ENCODE results near the gene NGF. TPM values are rescaled to one million over a fixed set of nuclear protein-coding genes. Genes with fewer than 3 reads are reported as not detected.

The NGF gene
- polyA plus RNA-seq, 1 donor: 1.4 TPM

DNA sequence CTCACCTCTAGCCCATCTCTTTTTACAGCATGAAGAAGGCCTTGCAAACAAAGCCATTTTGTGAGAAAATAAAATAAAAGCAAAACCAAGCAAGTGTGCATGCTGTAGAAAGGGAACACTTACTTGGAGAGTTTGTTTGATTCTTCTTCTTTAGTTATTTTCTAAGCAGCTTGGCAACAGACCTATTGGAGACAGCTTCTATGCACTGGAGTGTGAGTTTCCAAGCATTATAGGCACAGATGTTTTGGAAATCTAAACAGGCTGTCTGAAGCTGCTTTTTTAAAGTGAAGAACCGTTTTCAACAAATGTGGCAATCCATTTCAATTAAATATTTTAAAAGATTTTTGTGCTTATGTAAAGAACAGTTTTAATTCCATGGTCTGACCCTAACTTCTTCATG, 76.6 kb downstream of the NGF start:
- Histone ChIP-seq H3K4me3 (ENCODE audit: low read length) (no peak overlapping the region), H3K9me3 (ENCODE audit: control insufficient read depth, low read depth, low read length) (peaks cover 11% of the 10 kb centered on the region), H3K36me3 (ENCODE audit: control insufficient read depth, insufficient read depth, low read length) (no peaks in the 10 kb centered on the region), H3K4me1 (ENCODE audit: control insufficient read depth, insufficient read depth, low read length) (no peaks in the 10 kb centered on the region), H3K27me3 (ENCODE audit: control insufficient read depth, insufficient read depth, low read length) (no peaks in the 10 kb centered on the region), H3K27ac (ENCODE audit: low read length) (no peak overlapping the region)
- no peak for DNase-seq
- WGBS (ENCODE audit: insufficient coverage, low lambda C conversion rate): 80% methylated on average over 1 of the region's 1 CpG

DNA sequence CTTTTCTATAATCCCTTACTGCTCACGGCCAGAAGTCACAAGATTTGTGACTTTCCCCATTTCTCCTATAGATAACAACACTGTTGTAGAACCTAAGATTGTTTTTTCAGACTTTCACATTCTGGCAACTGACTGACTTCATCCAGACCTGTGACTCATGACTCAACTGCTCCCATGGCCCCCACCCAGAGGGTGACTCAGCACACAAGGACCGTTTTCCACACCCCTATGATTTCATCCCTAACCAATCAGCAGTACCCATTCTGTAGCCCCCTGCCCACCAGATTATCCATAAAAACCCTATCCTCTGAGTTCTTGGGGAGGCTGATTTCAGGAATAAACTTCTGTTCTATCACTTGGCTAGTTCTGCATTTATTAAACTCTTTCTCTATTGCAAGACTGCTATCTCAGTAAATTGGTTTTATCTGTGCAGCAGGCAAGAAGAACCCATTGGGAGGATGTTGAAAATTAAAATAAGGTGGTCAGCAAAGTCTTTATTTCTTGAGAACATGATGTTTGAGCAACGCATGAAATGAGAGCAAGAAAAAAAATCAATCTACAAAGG, 79.7 kb downstream of the NGF start:
- Histone ChIP-seq H3K4me1 (ENCODE audit: control insufficient read depth, insufficient read depth, low read length) (no peaks in the 10 kb centered on the region), H3K27me3 (ENCODE audit: control insufficient read depth, insufficient read depth, low read length) (no peaks in the 10 kb centered on the region), H3K9me3 (ENCODE audit: control insufficient read depth, low read depth, low read length) (peaks cover 11% of the 10 kb centered on the region), H3K27ac (ENCODE audit: low read length) (no peak overlapping the region), H3K4me3 (ENCODE audit: low read length) (no peak overlapping the region), H3K36me3 (ENCODE audit: control insufficient read depth, insufficient read depth, low read length) (no peaks in the 10 kb centered on the region)
- 100% methylated on average over 1 of the region's 3 CpGs for WGBS (ENCODE audit: insufficient coverage, low lambda C conversion rate)
- DNase-seq: no peak

- no peaks in the 10 kb centered on the region for H3K4me1 ChIP-seq (ENCODE audit: control insufficient read depth, insufficient read depth, low read length)
- H3K9me3 ChIP-seq (ENCODE audit: control insufficient read depth, low read depth, low read length): peaks cover 11% of the 10 kb centered on the region
- no peak overlapping the region for H3K4me3 ChIP-seq (ENCODE audit: low read length)
- H3K27ac ChIP-seq (ENCODE audit: low read length): no peak overlapping the region
- H3K36me3 ChIP-seq (ENCODE audit: control insufficient read depth, insufficient read depth, low read length): no peaks in the 10 kb centered on the region
- no peaks in the 10 kb centered on the region for H3K27me3 ChIP-seq (ENCODE audit: control insufficient read depth, insufficient read depth, low read length)
- DNase-seq: no peak
Observed at GRCh38 chr1:115257591-115257990, 80.5 kb downstream of the NGF start.

- Histone ChIP-seq H3K27me3 (ENCODE audit: control insufficient read depth, insufficient read depth, low read length) (no peaks in the 10 kb centered on the region), H3K4me3 (ENCODE audit: low read length) (no peak overlapping the region), H3K27ac (ENCODE audit: low read length) (no peak overlapping the region), H3K9me3 (ENCODE audit: control insufficient read depth, low read depth, low read length) (peaks cover 11% of the 10 kb centered on the region), H3K36me3 (ENCODE audit: control insufficient read depth, insufficient read depth, low read length) (no peaks in the 10 kb centered on the region), H3K4me1 (ENCODE audit: control insufficient read depth, insufficient read depth, low read length) (no peaks in the 10 kb centered on the region)
- no CpG with 5 or more reads among the region's 1 CpG for WGBS (ENCODE audit: insufficient coverage, low lambda C conversion rate)
- DNase-seq: no peak
Observed at GRCh38 chr1:115255154-115255553, 82.9 kb downstream of the NGF start.

- 100% methylated on average over 1 of the region's 3 CpGs for WGBS (ENCODE audit: insufficient coverage, low lambda C conversion rate)
- no peak for DNase-seq
- Histone ChIP-seq H3K27ac (ENCODE audit: low read length) (no peak overlapping the region), H3K36me3 (ENCODE audit: control insufficient read depth, insufficient read depth, low read length) (no peaks in the 10 kb centered on the region), H3K9me3 (ENCODE audit: control insufficient read depth, low read depth, low read length) (no peaks in the 10 kb centered on the region), H3K4me1 (ENCODE audit: control insufficient read depth, insufficient read depth, low read length) (no peaks in the 10 kb centered on the region), H3K4me3 (ENCODE audit: low read length) (no peak overlapping the region), H3K27me3 (ENCODE audit: control insufficient read depth, insufficient read depth, low read length) (no peaks in the 10 kb centered on the region)
Observed at GRCh38 chr1:115252585-115252984, 85.5 kb downstream of the NGF start.

DNA sequence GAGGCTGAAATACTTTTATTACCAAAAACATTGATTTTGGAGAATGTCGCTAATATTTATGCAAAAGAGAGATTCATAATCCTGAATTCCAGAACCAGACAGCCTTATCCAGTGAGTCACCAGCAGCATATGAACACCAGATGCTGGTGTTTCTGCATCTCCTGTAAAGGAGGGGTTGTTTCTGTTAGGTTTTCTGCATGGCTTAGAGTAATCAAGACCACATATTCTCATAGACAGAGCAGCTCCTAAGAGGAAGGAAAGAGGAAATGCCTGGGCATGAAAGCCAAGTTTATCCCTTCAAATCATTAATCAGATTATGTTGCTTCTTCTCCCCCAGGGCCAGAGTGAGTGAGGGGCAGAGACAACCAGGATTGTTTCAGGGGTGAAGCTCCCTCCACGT, 86.2 kb downstream of the NGF start:
- no peak for DNase-seq
- Histone ChIP-seq H3K4me3 (ENCODE audit: low read length) (no peak overlapping the region), H3K27ac (ENCODE audit: low read length) (no peak overlapping the region), H3K9me3 (ENCODE audit: control insufficient read depth, low read depth, low read length) (no peaks in the 10 kb centered on the region), H3K4me1 (ENCODE audit: control insufficient read depth, insufficient read depth, low read length) (no peaks in the 10 kb centered on the region), H3K36me3 (ENCODE audit: control insufficient read depth, insufficient read depth, low read length) (no peaks in the 10 kb centered on the region), H3K27me3 (ENCODE audit: control insufficient read depth, insufficient read depth, low read length) (no peaks in the 10 kb centered on the region)
- 100% methylated on average over 1 of the region's 2 CpGs for WGBS (ENCODE audit: insufficient coverage, low lambda C conversion rate)

DNA sequence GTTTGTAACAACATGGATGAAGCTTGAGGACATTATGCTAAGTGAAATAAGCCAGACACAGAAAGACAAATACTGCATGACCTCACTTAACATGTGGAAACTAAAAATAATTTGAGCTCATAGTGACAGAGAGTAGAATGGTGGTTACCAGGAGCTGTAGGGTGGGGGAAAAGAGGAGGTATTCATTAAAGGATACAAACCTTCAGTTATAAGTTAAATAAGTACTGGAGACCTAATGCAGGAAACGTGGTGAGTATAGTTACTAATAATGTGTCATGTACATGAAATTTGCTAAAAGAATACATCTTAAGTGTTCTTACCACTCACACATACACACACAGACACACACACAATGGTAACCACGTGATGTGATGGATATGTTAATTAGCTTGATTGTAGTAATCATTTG, 86.7 kb downstream of the NGF start:
- H3K27ac ChIP-seq (ENCODE audit: low read length): no peak overlapping the region
- no peaks in the 10 kb centered on the region for H3K4me1 ChIP-seq (ENCODE audit: control insufficient read depth, insufficient read depth, low read length)
- no peaks in the 10 kb centered on the region for H3K27me3 ChIP-seq (ENCODE audit: control insufficient read depth, insufficient read depth, low read length)
- no CpG with 5 or more reads among the region's 2 CpGs for WGBS (ENCODE audit: insufficient coverage, low lambda C conversion rate)
- no peak overlapping the region for H3K4me3 ChIP-seq (ENCODE audit: low read length)
- H3K36me3 ChIP-seq (ENCODE audit: control insufficient read depth, insufficient read depth, low read length): no peaks in the 10 kb centered on the region
- no peak for DNase-seq
- no peaks in the 10 kb centered on the region for H3K9me3 ChIP-seq (ENCODE audit: control insufficient read depth, low read depth, low read length)

DNA sequence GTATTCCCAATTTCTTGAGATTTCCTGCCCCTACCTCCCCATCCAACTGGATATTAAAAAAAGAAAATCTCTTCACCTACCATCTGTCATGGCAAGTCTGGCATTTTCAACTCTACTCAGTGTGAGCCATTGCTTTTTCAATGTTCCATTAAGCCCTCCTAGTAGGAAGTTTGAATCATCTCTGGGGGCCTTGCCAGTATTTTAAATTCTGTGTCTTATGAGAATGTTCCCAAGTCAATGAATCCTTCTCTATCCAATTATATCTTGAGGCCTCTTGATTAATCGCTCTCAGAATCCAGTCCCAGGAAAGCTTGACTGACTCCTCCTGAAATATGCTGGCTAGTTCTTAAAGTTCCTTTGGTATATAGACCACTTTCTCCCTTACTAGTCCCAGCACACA, 91.5 kb downstream of the NGF start:
- Histone ChIP-seq H3K4me3 (ENCODE audit: low read length) (no peak overlapping the region), H3K4me1 (ENCODE audit: control insufficient read depth, insufficient read depth, low read length) (no peaks in the 10 kb centered on the region), H3K9me3 (ENCODE audit: control insufficient read depth, low read depth, low read length) (peaks cover 2% of the 10 kb centered on the region), H3K27me3 (ENCODE audit: control insufficient read depth, insufficient read depth, low read length) (no peaks in the 10 kb centered on the region), H3K27ac (ENCODE audit: low read length) (no peak overlapping the region), H3K36me3 (ENCODE audit: control insufficient read depth, insufficient read depth, low read length) (no peaks in the 10 kb centered on the region)
- no peak for DNase-seq
- no CpG with 5 or more reads among the region's 1 CpG for WGBS (ENCODE audit: insufficient coverage, low lambda C conversion rate)

- no peaks in the 10 kb centered on the region for H3K4me1 ChIP-seq (ENCODE audit: control insufficient read depth, insufficient read depth, low read length)
- no peak for DNase-seq
- peaks cover 2% of the 10 kb centered on the region for H3K9me3 ChIP-seq (ENCODE audit: control insufficient read depth, low read depth, low read length)
- H3K27ac ChIP-seq (ENCODE audit: low read length): no peak overlapping the region
- no peak overlapping the region for H3K4me3 ChIP-seq (ENCODE audit: low read length)
- no peaks in the 10 kb centered on the region for H3K27me3 ChIP-seq (ENCODE audit: control insufficient read depth, insufficient read depth, low read length)
- 93% methylated on average over 1 of the region's 1 CpG for WGBS (ENCODE audit: insufficient coverage, low lambda C conversion rate)
- no peaks in the 10 kb centered on the region for H3K36me3 ChIP-seq (ENCODE audit: control insufficient read depth, insufficient read depth, low read length)
Observed at GRCh38 chr1:115245227-115245626, 92.8 kb downstream of the NGF start.

GRCh38 chr1:115242543-115242942, 95.5 kb downstream of the NGF start:
- H3K27ac ChIP-seq (ENCODE audit: low read length): no peak overlapping the region
- H3K9me3 ChIP-seq (ENCODE audit: control insufficient read depth, low read depth, low read length): peaks cover 2% of the 10 kb centered on the region
- no peaks in the 10 kb centered on the region for H3K36me3 ChIP-seq (ENCODE audit: control insufficient read depth, insufficient read depth, low read length)
- no CpG with 5 or more reads among the region's 1 CpG for WGBS (ENCODE audit: insufficient coverage, low lambda C conversion rate)
- H3K27me3 ChIP-seq (ENCODE audit: control insufficient read depth, insufficient read depth, low read length): no peaks in the 10 kb centered on the region
- no peaks in the 10 kb centered on the region for H3K4me1 ChIP-seq (ENCODE audit: control insufficient read depth, insufficient read depth, low read length)
- no peak overlapping the region for H3K4me3 ChIP-seq (ENCODE audit: low read length)
- DNase-seq: no peak

DNA sequence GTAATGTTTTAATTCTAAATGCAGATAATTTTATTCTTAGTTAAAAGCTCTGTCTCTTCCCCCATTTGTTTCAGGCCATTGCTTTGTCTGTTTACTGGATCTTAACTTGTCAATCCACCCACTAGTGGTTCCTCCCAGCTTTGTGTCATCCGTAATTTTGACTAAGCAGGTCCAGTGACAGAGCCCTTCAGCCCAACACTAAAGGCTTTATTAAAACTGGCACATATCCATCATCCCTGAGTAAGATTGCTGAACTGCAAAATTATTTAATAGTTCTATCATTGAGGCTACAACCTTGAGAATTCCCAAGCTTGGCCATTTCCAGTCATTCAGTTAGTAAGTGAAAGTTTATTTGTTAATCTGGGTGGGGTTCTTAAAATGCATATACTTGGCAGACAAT, 96.7 kb downstream of the NGF start:
- H3K27me3 ChIP-seq (ENCODE audit: control insufficient read depth, insufficient read depth, low read length): no peaks in the 10 kb centered on the region
- peaks cover 2% of the 10 kb centered on the region for H3K4me1 ChIP-seq (ENCODE audit: control insufficient read depth, insufficient read depth, low read length)
- DNase-seq: no peak
- H3K4me3 ChIP-seq (ENCODE audit: low read length): no peak overlapping the region
- H3K27ac ChIP-seq (ENCODE audit: low read length): no peak overlapping the region
- WGBS (ENCODE audit: insufficient coverage, low lambda C conversion rate): no CpG with 5 or more reads among the region's 1 CpG
- peaks cover 2% of the 10 kb centered on the region for H3K9me3 ChIP-seq (ENCODE audit: control insufficient read depth, low read depth, low read length)
- H3K36me3 ChIP-seq (ENCODE audit: control insufficient read depth, insufficient read depth, low read length): no peaks in the 10 kb centered on the region
